Effector memory CD4-positive, alpha-beta T cell (primary cell): ENCODE data around the gene SLC6A7.

Experiments
- DNase-seq, 3 donors: peaks; one replicate each; pipeline ENCODE4 v3.0.0-alpha.2; 2020
- H3K27ac ChIP-seq: 2 replicates; pipeline ENCODE4 v1.7.0; 2013; ENCODE audit warnings: mild to moderate bottlenecking, low read length, moderate library complexity; ENCODE audit not compliant: insufficient read depth, poor library complexity, severe bottlenecking
- H3K27me3 ChIP-seq: replicated peaks from 2 replicates; pipeline ENCODE4 v1.7.0; 2013; ENCODE audit warnings: mild to moderate bottlenecking, low read length; ENCODE audit not compliant: insufficient read depth, control insufficient read depth, poor library complexity, severe bottlenecking
- H3K36me3 ChIP-seq: 2 replicates; pipeline ENCODE4 v1.7.0; 2013; ENCODE audit warnings: mild to moderate bottlenecking, low read length, moderate library complexity; ENCODE audit not compliant: control insufficient read depth, insufficient read depth
- H3K4me1 ChIP-seq: 2 replicates; pipeline ENCODE4 v1.7.0; 2013; ENCODE audit warnings: low read length, mild to moderate bottlenecking; ENCODE audit not compliant: control insufficient read depth, insufficient read depth, poor library complexity, severe bottlenecking
- H3K4me3 ChIP-seq: 2 replicates; pipeline ENCODE4 v1.7.0; 2013; ENCODE audit warnings: low read length, low read depth, mild to moderate bottlenecking; ENCODE audit not compliant: insufficient read depth, poor library complexity, severe bottlenecking
- H3K9me3 ChIP-seq: 2 replicates; pipeline ENCODE4 v1.7.0; 2013; ENCODE audit warnings: mild to moderate bottlenecking, low read length, moderate library complexity; ENCODE audit not compliant: control insufficient read depth

SLC6A7 gene

DNA sequence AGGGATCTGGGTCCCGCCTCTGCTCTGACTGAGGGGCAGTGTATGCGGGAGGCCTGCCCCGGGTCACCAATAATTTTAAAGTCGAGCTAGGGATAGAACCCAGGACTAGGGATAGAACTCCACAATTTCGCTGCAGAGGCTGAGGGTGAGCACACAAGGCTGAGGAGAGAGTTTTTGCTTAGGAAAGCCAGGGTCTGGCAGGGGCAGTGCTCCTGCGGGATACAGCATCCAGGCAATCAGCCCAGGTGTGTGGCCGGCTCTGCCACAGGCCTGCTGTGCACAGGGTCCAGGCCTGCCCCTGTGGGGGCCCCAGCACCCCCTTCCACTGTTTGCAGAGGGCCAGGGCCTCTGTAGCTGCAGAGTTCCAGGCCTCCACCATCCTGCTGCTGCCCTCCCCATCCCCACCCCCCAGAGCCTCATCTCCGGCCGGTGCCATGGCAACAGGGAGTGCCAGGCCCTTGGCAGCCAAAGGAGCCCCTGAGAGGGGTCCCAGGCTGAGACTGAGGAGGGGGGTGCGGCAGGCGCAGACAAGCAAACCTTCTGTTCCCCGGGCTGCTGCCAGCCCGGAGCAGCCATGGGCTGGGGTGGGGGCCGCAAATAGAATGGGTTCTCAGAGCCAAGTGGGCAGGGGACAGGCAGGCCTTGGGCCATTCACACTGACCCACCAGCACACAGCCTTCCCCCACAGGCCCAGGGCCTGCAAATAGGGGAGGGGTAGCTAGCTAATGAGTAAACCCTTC is 42.8 kb upstream of the SLC6A7 start:
- Histone ChIP-seq H3K27me3 (no peaks in the 10 kb centered on the region), H3K9me3 (no peaks in the 10 kb centered on the region), H3K27ac (no peak overlapping the region), H3K4me3 (no peak overlapping the region), H3K4me1 (no peaks in the 10 kb centered on the region), H3K36me3 (no peaks in the 10 kb centered on the region)
- DNase-seq = no peak

GRCh38 chr5:150147670-150148069 is 42.2 kb upstream of the SLC6A7 start:
- H3K4me3 ChIP-seq = no peak overlapping the region

DNA sequence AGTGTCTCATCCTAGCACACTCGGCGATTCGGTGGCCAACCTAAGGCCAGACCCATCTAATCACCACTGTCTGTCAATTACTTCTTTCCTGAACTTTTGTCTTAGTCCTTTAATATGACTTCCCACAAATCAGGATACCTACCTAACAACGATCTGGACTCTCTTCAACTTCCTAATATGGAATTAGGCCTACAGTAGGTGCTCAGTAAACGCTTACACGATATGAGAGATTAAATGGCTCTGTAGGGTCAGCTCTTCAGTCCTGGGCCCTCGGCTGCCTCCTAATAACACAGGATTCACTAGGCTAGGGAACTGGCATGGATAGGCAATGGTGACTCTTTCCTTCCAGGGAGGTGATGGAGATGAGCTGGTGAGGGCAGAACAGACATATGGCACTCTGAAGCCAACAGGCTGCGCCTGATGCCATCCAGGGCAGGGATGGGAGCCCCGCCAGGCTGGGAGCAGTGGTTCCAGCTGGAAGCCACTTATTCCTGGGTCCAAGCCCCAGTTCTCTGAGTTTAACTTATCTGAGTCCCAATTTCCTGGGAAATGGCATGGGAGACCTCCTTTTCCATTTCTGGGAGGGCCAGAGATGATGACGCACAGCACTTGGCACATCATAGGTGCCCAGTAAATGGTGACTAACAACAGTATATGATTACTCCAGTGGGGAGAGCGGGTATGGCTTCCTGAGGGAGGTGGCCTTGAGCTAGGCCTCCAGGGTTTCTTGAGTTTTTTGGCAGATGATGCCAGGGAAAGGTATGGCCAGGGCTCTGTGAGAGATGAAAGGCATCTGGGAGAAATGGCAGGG is 41.5 kb upstream of the SLC6A7 start:
- H3K36me3 ChIP-seq = no peaks in the 10 kb centered on the region
- H3K4me1 ChIP-seq = no peaks in the 10 kb centered on the region
- no peak overlapping the region for H3K4me3 ChIP-seq
- H3K27me3 ChIP-seq = no peaks in the 10 kb centered on the region
- H3K27ac ChIP-seq = no peak overlapping the region
- no peaks in the 10 kb centered on the region for H3K9me3 ChIP-seq
- no peak for DNase-seq

More at GRCh38 chr5:150147670-150148069, 42.2 kb upstream of the SLC6A7 start:
- Histone ChIP-seq H3K9me3 (no peaks in the 10 kb centered on the region), H3K4me1 (no peaks in the 10 kb centered on the region), H3K27ac (no peak overlapping the region), H3K36me3 (no peaks in the 10 kb centered on the region), H3K27me3 (no peaks in the 10 kb centered on the region)
- DNase-seq = no peak

DNA sequence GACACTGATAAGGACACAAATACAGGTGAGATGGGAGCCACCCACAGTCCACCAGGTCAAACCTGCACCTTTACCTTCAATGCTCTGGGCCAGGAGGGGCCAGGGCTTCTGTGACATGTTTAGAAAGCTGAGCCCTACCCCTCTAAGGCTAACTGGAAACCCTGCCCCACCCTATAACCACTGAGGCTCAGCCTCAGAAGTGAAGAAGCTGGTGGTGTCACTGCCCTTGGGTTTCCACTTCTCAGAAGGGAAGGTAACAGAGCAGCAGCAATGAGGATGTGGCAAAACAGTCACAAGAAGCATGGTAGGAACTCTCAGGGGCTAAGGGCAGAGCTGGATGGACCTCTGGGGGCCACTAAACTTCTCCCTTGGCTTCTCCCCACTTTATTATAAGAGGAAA is 40.2 kb upstream of the SLC6A7 start:
- Histone ChIP-seq H3K36me3 (no peaks in the 10 kb centered on the region), H3K9me3 (no peaks in the 10 kb centered on the region), H3K4me3 (no peak overlapping the region), H3K4me1 (no peaks in the 10 kb centered on the region), H3K27me3 (no peaks in the 10 kb centered on the region), H3K27ac (no peak overlapping the region)
- DNase-seq = no peak

GRCh38 chr5:150152636-150153462 is 37.0 kb upstream of the SLC6A7 start:
- Histone ChIP-seq H3K27me3 (peaks cover 4% of the 10 kb centered on the region), H3K9me3 (no peaks in the 10 kb centered on the region), H3K4me3 (no peak overlapping the region), H3K27ac (no peak overlapping the region), H3K4me1 (no peaks in the 10 kb centered on the region), H3K36me3 (no peaks in the 10 kb centered on the region)
- no peak for DNase-seq

GRCh38 chr5:150153483-150153882 is 36.4 kb upstream of the SLC6A7 start:
- Histone ChIP-seq H3K4me3 (no peak overlapping the region), H3K4me1 (no peaks in the 10 kb centered on the region), H3K36me3 (no peaks in the 10 kb centered on the region), H3K27ac (no peak overlapping the region), H3K27me3 (peaks cover 4% of the 10 kb centered on the region), H3K9me3 (no peaks in the 10 kb centered on the region)
- DNase-seq = no peak

GRCh38 chr5:150153957-150154617 is 35.8 kb upstream of the SLC6A7 start:
- no peak for DNase-seq
- no peaks in the 10 kb centered on the region for H3K36me3 ChIP-seq
- no peaks in the 10 kb centered on the region for H3K9me3 ChIP-seq
- peaks cover 4% of the 10 kb centered on the region for H3K27me3 ChIP-seq
- no peak overlapping the region for H3K4me3 ChIP-seq
- no peak overlapping the region for H3K27ac ChIP-seq
- no peaks in the 10 kb centered on the region for H3K4me1 ChIP-seq

DNA sequence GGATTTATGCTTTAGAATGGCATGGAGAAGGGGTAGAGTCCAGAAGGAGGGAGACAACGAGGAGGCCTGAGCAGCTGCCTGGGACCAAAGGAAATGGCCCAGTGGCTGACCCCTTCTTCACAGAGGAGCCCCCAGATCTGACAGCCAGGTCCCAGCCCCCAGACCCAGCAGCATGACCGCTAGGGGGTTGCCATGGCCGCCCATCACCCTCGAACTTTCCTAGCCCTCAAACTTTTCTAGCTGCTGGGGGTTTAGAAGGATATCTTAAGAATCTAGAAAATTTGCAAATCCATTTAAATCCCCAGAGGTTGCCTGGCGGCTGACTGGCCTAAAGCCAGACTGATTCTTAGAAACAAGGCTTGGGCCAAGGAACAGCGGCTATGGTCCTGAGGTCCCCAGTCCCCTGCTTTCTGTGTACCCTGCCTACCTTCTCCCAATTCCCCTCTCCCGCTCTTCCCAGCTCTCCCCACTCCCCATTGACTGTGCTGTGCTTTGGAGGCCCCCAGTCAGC is 35.2 kb upstream of the SLC6A7 start:
- H3K36me3 ChIP-seq = no peaks in the 10 kb centered on the region
- peaks cover 4% of the 10 kb centered on the region for H3K27me3 ChIP-seq
- DNase-seq = no peak
- H3K4me1 ChIP-seq = no peaks in the 10 kb centered on the region
- no peak overlapping the region for H3K4me3 ChIP-seq
- H3K27ac ChIP-seq = no peak overlapping the region
- no peaks in the 10 kb centered on the region for H3K9me3 ChIP-seq

- no peaks in the 10 kb centered on the region for H3K36me3 ChIP-seq
Measured at GRCh38 chr5:150155258-150156026, 34.4 kb upstream of the SLC6A7 start, which contains the start of gene PDGFRB. PDGFRB (minus strand) TSS chr5:150155845; CDS start chr5:150137047, 18,798 bp downstream.

More at GRCh38 chr5:150155258-150156026, 34.4 kb upstream of the SLC6A7 start, which contains the start of gene PDGFRB:
- DNase-seq = no peak
- Histone ChIP-seq H3K4me3 (peak within 1 kb of the TSS; percentile 15), H3K27ac (no peak within 1 kb of the TSS), H3K4me1 (no peaks in the 10 kb centered on the region), H3K27me3 (peaks cover 4% of the 10 kb centered on the region), H3K9me3 (no peaks in the 10 kb centered on the region)
